ENCODE results near the gene CCNJ. TPM values are rescaled to one million over a fixed set of nuclear protein-coding genes. Genes with fewer than 3 reads are reported as not detected.

CCNJ gene
- total and polyA plus RNA-seq, 2 experiments from 2014 or later: 14.1 to 29.6 TPM

- TF ChIP-seq CREB1 (CRISPR knock-in tag; IDR thresholded peaks at IDR 0.05; ENCODE audit: low read depth) (no peak), EZH2 (IDR thresholded peaks at IDR 0.05; ENCODE audit: low read depth, unreplicated experiment) (no peak), ETS1 (IDR thresholded peaks at IDR 0.05) (no peak)
- TF ChIP-seq, protein P1, sequence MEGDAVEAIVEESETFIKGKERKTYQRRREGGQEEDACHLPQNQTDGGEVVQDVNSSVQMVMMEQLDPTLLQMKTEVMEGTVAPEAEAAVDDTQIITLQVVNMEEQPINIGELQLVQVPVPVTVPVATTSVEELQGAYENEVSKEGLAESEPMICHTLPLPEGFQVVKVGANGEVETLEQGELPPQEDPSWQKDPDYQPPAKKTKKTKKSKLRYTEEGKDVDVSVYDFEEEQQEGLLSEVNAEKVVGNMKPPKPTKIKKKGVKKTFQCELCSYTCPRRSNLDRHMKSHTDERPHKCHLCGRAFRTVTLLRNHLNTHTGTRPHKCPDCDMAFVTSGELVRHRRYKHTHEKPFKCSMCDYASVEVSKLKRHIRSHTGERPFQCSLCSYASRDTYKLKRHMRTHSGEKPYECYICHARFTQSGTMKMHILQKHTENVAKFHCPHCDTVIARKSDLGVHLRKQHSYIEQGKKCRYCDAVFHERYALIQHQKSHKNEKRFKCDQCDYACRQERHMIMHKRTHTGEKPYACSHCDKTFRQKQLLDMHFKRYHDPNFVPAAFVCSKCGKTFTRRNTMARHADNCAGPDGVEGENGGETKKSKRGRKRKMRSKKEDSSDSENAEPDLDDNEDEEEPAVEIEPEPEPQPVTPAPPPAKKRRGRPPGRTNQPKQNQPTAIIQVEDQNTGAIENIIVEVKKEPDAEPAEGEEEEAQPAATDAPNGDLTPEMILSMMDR (conservative IDR thresholded peaks at IDR 0.05; ENCODE audit: low read depth in 2 of 2): no peak
- Histone ChIP-seq H3K4me3 (peak overlapping the region; percentile 66), H3K9me2 (ENCODE audit: insufficient read depth) (peaks cover 10% of the 10 kb centered on the region), H2AFZ (peak overlapping the region; percentile 96; the same call in 1 of the 2 replicates), H4K20me1 (replicated peaks; ENCODE audit: insufficient read depth) (no peaks in the 10 kb centered on the region), H3K36me3 (ENCODE audit: insufficient read depth) (no peaks in the 10 kb centered on the region), H3K4me1 (ENCODE audit: insufficient read depth) (no peaks in the 10 kb centered on the region), H3K4me2 (peak overlapping the region; percentile 76), H3K27me3 (ENCODE audit: insufficient read depth) (peaks cover 14% of the 10 kb centered on the region; the same call in 1 of the 2 replicates), H3K79me2 (replicated peaks; ENCODE audit: insufficient read depth) (no peaks in the 10 kb centered on the region), H3K27ac (ENCODE audit: low read depth) (0 out of 2 replicates have a peak overlapping the region, but pooled peaks have one; percentile 72), H3F3A (replicated peaks; ENCODE audit: low read depth) (no peaks in the 10 kb centered on the region)
- H3K9me3 Mint-ChIP-seq: no peaks in the 10 kb centered on the region; the same call in 2 of the 3 replicates
- ATAC-seq (no peak), DNase-seq (ENCODE audit: low spot score) (no peak)
- H3K27me3 Mint-ChIP-seq (ENCODE audit: insufficient read depth, low read depth, poor library complexity): peaks cover 5% of the 10 kb centered on the region
- H3K36me3 Mint-ChIP-seq (ENCODE audit: low read depth): no peaks in the 10 kb centered on the region
- H3K27ac Mint-ChIP-seq: no peak overlapping the region
- no peaks in the 10 kb centered on the region; the same call in 2 of the 3 replicates for H3K4me1 Mint-ChIP-seq
- peak overlapping the region; percentile 82 for H3K4me3 Mint-ChIP-seq
Measured at GRCh38 chr10:96089116-96089515, 45.7 kb downstream of the CCNJ start.

- ATAC-seq (peak; percentile 96), DNase-seq (ENCODE audit: low spot score) (peak; percentile 85)
- Histone ChIP-seq H3K4me2 (peak overlapping the region; percentile 76), H3K4me3 (peak overlapping the region; percentile 66), H3K9me2 (ENCODE audit: insufficient read depth) (peaks cover 10% of the 10 kb centered on the region), H3K4me1 (ENCODE audit: insufficient read depth) (no peaks in the 10 kb centered on the region), H3F3A (replicated peaks; ENCODE audit: low read depth) (no peaks in the 10 kb centered on the region), H3K27me3 (ENCODE audit: insufficient read depth) (peaks cover 22% of the 10 kb centered on the region; the same call in 1 of the 2 replicates), H4K20me1 (replicated peaks; ENCODE audit: insufficient read depth) (no peaks in the 10 kb centered on the region), H3K79me2 (replicated peaks; ENCODE audit: insufficient read depth) (no peaks in the 10 kb centered on the region), H2AFZ (peak overlapping the region; percentile 96), H3K27ac (ENCODE audit: low read depth) (peak overlapping the region; percentile 82), H3K36me3 (ENCODE audit: insufficient read depth) (no peaks in the 10 kb centered on the region)
- H3K36me3 Mint-ChIP-seq (ENCODE audit: low read depth): no peaks in the 10 kb centered on the region
- peak overlapping the region; percentile 94 for H3K27ac Mint-ChIP-seq
- no peaks in the 10 kb centered on the region; the same call in 2 of the 3 replicates for H3K9me3 Mint-ChIP-seq
- peak overlapping the region; percentile 82 for H3K4me3 Mint-ChIP-seq
- H3K27me3 Mint-ChIP-seq (ENCODE audit: insufficient read depth, low read depth, poor library complexity): peaks cover 5% of the 10 kb centered on the region
- H3K4me1 Mint-ChIP-seq: no peaks in the 10 kb centered on the region; the same call in 2 of the 3 replicates
- TF ChIP-seq REST (IDR thresholded peaks at IDR 0.05; ENCODE audit: unreplicated experiment) (no peak), EZH2 (IDR thresholded peaks at IDR 0.05; ENCODE audit: low read depth, unreplicated experiment) (no peak), STAT1 (IDR thresholded peaks at IDR 0.05; ENCODE audit: unreplicated experiment) (no peak), ZNF114 (CRISPR knock-in tag; IDR thresholded peaks at IDR 0.05) (no peak)
Measured at GRCh38 chr10:96089670-96090462, 46.5 kb downstream of the CCNJ start.

Measured in GM23338 (cell line).